ENCODE results near the gene MMP17. TPM values are rescaled to one million over a fixed set of nuclear protein-coding genes. Genes with fewer than 3 reads are reported as not detected.

MMP17 gene
- total and polyA plus RNA-seq, 2 donors: 0.28 to 4.2 TPM

DNA sequence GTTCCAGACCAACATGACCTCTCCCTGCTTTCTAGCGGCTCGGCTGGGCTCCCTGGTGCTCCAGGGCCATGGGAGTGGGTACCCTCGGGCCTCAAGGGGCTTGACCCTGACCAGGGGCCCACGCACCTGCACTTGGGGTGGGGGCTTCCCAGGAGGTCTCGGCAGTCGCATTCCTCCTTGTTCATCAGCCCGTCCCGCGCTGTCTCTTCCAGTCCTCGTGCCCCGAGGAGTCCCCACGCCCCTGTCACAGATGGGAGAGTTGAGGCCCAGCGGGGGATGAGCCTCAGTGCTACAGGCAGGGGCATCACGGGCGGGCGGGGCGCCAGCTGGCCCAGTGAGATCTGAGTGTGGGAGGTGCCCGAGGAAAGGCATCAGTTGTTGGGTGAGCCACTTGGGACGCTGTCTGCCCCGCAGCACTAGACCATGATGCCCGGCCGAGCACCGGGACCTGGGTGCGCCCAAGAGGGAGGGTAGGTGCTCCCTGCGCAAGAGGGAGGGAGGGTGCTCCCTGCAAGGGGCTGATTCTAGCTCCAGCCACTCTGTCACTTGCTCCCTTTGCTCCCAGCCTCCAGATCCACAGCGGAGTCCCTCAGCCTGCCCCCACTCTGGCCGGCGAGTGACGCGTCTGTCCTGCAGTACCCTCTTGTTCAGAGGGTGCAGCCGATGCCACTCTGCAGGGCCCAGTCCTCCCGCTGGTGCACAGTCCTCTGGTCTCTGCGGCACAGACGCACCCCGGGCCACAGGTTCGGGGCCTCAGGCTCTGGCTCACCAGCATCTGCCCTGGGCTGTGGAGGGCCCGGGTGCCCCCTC lies 23.8 kb downstream of the MMP17 start:
- peaks cover 0 to 8% of the 10 kb centered on the region in 2 donors for H3K27me3 ChIP-seq (ENCODE audit: control insufficient read depth in 2 of 2, insufficient read depth in 1 of 2, low read length in 1 of 2)
- no peak overlapping the region for H3K27ac ChIP-seq (ENCODE audit: low read depth in 1 of 2, low read length in 1 of 2)
- WGBS: 86% methylated on average over 37 of the region's 37 CpGs
- no peak overlapping the region for H3K4me3 ChIP-seq (ENCODE audit: low read length in 2 of 2)
- peaks cover 0 to 4% of the 10 kb centered on the region in 2 donors for H3K4me1 ChIP-seq (ENCODE audit: control insufficient read depth in 2 of 2, insufficient read depth in 2 of 2, low read length in 2 of 2)
- no peaks in the 10 kb centered on the region for H3K36me3 ChIP-seq (ENCODE audit: control insufficient read depth in 2 of 2, insufficient read depth in 2 of 2, low read length in 1 of 2)
- DNase-seq (ENCODE audit: low read depth in 6 of 9, low spot score in 9 of 9): no peak
- H3K9me3 ChIP-seq (ENCODE audit: control insufficient read depth in 2 of 2, insufficient read depth in 1 of 2, low read length in 1 of 2): no peaks in the 10 kb centered on the region

DNA sequence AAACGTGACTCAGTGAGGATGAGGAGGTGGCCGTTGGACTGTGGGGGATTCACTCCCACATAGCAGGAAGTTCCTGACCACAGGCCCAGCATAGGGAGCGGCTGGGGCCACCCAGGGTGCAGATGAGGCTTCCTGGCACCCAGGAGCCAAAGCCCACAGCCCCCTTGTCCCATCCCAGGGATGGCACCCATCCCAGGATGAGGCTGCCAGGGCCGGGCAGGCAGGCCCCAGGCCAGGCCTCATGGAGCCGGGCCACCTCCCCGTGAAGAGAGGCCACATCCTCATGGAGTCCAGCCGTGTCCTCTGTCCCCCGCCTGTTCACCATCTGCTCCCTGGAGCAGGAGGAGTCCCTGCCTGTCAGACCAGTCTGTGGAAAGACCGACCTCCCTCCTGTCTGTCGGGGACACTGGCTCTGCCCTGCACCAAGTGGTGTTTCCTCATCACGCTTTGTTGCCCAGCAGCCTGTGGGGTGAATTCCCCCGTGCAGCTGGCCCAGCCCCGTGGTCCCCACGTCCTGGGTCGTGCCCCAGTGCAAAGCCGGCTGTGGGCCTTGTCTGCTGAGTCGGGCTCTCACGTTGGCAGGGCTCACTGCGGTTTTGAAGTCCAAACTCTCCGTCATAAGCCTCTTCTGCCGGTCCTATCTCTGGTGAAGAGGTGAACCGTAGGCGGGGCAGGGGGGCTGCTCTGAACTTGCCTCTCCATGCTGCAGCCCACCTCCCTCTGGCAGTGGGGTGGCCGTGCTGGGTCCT lies 24.5 kb downstream of the MMP17 start:
- no peak for DNase-seq (ENCODE audit: low read depth in 6 of 9, low spot score in 9 of 9)
- H3K9me3 ChIP-seq (ENCODE audit: control insufficient read depth in 2 of 2, insufficient read depth in 1 of 2, low read length in 1 of 2): no peaks in the 10 kb centered on the region
- H3K36me3 ChIP-seq (ENCODE audit: control insufficient read depth in 2 of 2, insufficient read depth in 2 of 2, low read length in 1 of 2): no peaks in the 10 kb centered on the region
- peaks cover 0 to 8% of the 10 kb centered on the region in 2 donors for H3K27me3 ChIP-seq (ENCODE audit: control insufficient read depth in 2 of 2, insufficient read depth in 1 of 2, low read length in 1 of 2)
- H3K27ac ChIP-seq (ENCODE audit: low read depth in 1 of 2, low read length in 1 of 2): no peak overlapping the region
- H3K4me3 ChIP-seq (ENCODE audit: low read length in 2 of 2): no peak overlapping the region
- H3K4me1 ChIP-seq (ENCODE audit: control insufficient read depth in 2 of 2, insufficient read depth in 2 of 2, low read length in 2 of 2): peaks cover 0 to 4% of the 10 kb centered on the region in 2 donors
- 47% methylated on average over 24 of the region's 24 CpGs for WGBS

DNA sequence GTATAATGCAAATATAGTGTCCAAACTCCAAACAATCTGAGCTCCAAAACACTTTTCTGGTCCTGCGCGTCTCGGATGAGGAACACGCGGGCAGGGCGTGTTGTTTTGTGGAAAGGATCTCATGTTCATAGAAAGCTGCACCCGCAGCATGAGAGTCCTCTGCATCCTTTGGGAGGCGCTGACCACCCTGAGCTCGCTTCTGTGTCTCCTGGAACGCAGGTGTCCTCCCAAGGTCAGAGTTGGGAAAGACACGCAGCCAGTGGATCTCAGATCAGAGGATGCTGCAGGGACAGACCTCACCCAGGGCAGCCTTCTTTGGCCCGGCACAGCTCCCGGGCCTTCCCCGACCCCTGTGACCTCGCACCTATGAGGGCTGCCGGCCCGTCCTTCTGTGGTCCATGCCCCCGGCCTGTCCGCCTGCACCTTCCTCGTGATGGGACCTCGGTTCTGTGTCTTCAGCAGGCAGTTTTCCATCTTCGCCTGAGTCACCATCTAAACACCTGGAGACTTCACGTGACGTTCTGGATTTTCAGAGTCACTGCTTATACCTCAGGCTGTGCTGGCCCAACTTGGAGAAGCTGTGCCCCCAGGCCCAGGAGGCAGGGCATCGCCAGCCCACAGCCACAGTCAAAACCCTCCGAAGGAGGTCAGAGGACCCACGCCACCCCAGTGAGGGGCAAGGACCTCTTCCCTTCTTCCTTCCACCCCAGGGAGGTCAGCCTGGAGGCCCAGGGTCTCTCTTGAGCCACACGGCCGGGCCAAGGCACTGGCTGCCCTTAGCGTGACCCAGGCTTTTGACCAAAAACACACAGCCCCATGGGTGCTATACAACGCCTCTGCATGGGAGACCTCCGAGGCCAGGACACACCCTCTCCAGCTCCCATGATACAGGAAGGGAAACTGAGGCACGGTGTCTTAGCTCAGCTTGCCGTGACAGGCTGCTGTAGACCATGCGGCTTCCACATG lies 25.9 kb downstream of the MMP17 start:
- H3K4me3 ChIP-seq (ENCODE audit: low read length in 2 of 2): no peak overlapping the region
- WGBS: 95% methylated on average over 35 of the region's 35 CpGs
- no peaks in the 10 kb centered on the region for H3K36me3 ChIP-seq (ENCODE audit: control insufficient read depth in 2 of 2, insufficient read depth in 2 of 2, low read length in 1 of 2)
- H3K4me1 ChIP-seq (ENCODE audit: control insufficient read depth in 2 of 2, insufficient read depth in 2 of 2, low read length in 2 of 2): peaks cover 0 to 4% of the 10 kb centered on the region in 2 donors
- H3K27ac ChIP-seq (ENCODE audit: low read depth in 1 of 2, low read length in 1 of 2): no peak overlapping the region
- H3K27me3 ChIP-seq (ENCODE audit: control insufficient read depth in 2 of 2, insufficient read depth in 1 of 2, low read length in 1 of 2): peaks cover 0 to 8% of the 10 kb centered on the region in 2 donors
- no peaks in the 10 kb centered on the region for H3K9me3 ChIP-seq (ENCODE audit: control insufficient read depth in 2 of 2, insufficient read depth in 1 of 2, low read length in 1 of 2)
- DNase-seq (ENCODE audit: low read depth in 6 of 9, low spot score in 9 of 9): no peak

DNA sequence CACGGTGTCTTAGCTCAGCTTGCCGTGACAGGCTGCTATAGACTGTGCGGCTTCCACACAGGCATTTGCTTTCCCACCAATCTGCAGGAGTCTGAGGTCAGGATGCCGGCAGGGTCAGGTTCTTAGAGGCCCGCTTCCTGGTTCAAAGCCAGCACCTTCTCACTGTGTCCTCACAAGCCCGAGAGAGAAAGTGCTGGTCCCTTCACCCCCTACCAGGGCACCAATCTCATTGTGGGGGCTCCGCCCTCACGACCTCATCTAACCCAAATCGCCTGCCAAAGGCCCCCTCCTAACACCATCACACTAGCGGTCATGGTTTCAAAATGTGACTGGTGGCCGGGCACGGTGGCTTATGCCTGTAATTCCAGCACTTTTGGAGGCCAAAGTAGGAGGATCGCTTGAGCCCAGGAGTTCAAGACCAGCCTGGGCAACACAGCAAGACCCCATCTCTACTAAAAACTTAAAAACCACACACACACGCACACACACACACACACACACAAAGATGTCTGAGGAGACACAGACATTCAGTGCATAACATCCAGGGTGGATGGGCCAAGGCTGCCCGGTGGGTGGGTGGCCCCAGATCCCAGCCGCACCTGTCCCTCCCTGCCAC lies 26.8 kb downstream of the MMP17 start:
- H3K27ac ChIP-seq (ENCODE audit: low read depth in 1 of 2, low read length in 1 of 2): no peak overlapping the region
- WGBS: 94% methylated on average over 16 of the region's 16 CpGs
- H3K27me3 ChIP-seq (ENCODE audit: control insufficient read depth in 2 of 2, insufficient read depth in 1 of 2, low read length in 1 of 2): peaks cover 0 to 8% of the 10 kb centered on the region in 2 donors
- DNase-seq (ENCODE audit: low read depth in 6 of 9, low spot score in 9 of 9): no peak
- H3K9me3 ChIP-seq (ENCODE audit: control insufficient read depth in 2 of 2, insufficient read depth in 1 of 2, low read length in 1 of 2): no peaks in the 10 kb centered on the region
- H3K4me3 ChIP-seq (ENCODE audit: low read length in 2 of 2): no peak overlapping the region
- H3K36me3 ChIP-seq (ENCODE audit: control insufficient read depth in 2 of 2, insufficient read depth in 2 of 2, low read length in 1 of 2): no peaks in the 10 kb centered on the region
- peaks cover 0 to 4% of the 10 kb centered on the region in 2 donors for H3K4me1 ChIP-seq (ENCODE audit: control insufficient read depth in 2 of 2, insufficient read depth in 2 of 2, low read length in 2 of 2)

DNA sequence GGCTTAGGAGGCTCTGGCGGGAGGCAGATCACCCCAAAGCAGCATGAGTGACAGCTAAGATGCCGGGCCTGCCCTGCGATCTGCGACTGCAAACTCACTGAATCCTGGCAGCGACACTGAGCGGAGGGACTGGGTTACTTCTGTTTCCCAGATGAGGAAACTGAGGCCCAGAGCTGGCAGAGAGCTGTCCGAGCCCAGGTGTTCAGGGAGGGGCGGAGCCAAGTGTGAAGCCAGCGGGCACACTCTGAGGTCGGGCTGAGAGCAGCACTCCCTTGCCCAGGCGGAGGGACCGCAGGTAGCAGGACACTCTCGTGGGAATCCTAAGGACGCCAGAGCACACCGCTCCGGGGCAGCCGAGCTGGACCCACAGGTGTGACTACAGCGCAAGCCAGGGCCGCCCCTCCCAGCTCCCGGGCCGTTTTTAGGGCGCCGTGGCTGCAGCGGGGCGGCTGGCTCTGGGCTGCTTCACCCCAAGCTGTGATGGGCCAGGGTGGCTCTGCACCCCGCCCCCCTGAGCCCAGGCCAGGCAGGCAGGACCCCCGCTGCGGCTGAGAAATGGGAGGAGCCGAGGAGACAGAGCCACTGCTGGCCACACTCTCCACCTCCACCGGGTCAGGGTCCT lies 27.4 kb downstream of the MMP17 start:
- Histone ChIP-seq H3K4me3 (ENCODE audit: low read length in 2 of 2) (no peak overlapping the region), H3K36me3 (ENCODE audit: control insufficient read depth in 2 of 2, insufficient read depth in 2 of 2, low read length in 1 of 2) (no peaks in the 10 kb centered on the region), H3K4me1 (ENCODE audit: control insufficient read depth in 2 of 2, insufficient read depth in 2 of 2, low read length in 2 of 2) (peaks cover 0 to 4% of the 10 kb centered on the region in 2 donors), H3K9me3 (ENCODE audit: control insufficient read depth in 2 of 2, insufficient read depth in 1 of 2, low read length in 1 of 2) (no peaks in the 10 kb centered on the region), H3K27me3 (ENCODE audit: control insufficient read depth in 2 of 2, insufficient read depth in 1 of 2, low read length in 1 of 2) (peaks cover 0 to 8% of the 10 kb centered on the region in 2 donors), H3K27ac (ENCODE audit: low read depth in 1 of 2, low read length in 1 of 2) (no peak overlapping the region)
- no peak for DNase-seq (ENCODE audit: low read depth in 6 of 9, low spot score in 9 of 9)
- 77% methylated on average over 30 of the region's 30 CpGs for WGBS

DNA sequence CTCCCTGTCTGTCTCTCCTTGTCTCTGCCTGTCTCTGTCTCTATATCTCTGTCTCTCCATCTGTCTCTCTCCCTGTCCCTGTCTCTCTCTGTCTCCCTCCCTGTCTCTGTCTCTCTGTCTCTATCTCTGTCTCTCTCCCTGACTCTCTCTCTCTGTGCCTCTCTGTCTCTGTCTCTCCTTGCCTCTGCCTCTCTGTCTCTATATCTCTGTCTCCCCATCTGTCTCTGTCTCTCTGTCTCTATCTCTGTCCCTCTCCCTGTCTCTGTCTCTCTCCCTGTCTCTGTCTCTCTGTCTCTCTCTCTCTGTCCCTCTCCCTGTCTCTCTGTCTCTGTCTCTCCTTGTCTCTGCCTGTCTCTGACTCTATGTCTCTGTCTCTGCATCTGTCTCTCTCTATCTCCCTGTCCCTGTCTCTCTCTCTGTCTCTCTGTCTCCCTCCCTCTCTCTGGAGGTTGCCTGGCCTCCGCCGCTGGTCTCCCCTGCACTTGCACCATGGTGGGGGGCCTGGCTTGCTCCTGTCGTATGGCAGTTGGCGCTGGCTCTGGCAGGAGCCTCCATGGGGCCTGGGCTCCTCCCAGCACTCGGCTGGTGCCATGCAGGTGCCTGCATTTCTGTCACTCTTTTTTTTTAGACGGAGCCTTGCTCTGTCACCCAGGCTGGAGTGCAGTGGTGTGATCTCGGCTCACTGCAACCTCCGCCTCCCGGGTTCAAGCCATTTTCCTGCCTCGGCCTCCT lies 28.3 kb downstream of the MMP17 start:
- Histone ChIP-seq H3K4me1 (ENCODE audit: control insufficient read depth in 2 of 2, insufficient read depth in 2 of 2, low read length in 2 of 2) (peaks cover 0 to 4% of the 10 kb centered on the region in 2 donors), H3K4me3 (ENCODE audit: low read length in 2 of 2) (no peak overlapping the region), H3K36me3 (ENCODE audit: control insufficient read depth in 2 of 2, insufficient read depth in 2 of 2, low read length in 1 of 2) (no peaks in the 10 kb centered on the region), H3K27ac (ENCODE audit: low read depth in 1 of 2, low read length in 1 of 2) (no peak overlapping the region), H3K27me3 (ENCODE audit: control insufficient read depth in 2 of 2, insufficient read depth in 1 of 2, low read length in 1 of 2) (peaks cover 0 to 8% of the 10 kb centered on the region in 2 donors), H3K9me3 (ENCODE audit: control insufficient read depth in 2 of 2, insufficient read depth in 1 of 2, low read length in 1 of 2) (no peaks in the 10 kb centered on the region)
- 96% methylated on average over 10 of the region's 10 CpGs for WGBS
- DNase-seq (ENCODE audit: low read depth in 6 of 9, low spot score in 9 of 9): no peak

DNA sequence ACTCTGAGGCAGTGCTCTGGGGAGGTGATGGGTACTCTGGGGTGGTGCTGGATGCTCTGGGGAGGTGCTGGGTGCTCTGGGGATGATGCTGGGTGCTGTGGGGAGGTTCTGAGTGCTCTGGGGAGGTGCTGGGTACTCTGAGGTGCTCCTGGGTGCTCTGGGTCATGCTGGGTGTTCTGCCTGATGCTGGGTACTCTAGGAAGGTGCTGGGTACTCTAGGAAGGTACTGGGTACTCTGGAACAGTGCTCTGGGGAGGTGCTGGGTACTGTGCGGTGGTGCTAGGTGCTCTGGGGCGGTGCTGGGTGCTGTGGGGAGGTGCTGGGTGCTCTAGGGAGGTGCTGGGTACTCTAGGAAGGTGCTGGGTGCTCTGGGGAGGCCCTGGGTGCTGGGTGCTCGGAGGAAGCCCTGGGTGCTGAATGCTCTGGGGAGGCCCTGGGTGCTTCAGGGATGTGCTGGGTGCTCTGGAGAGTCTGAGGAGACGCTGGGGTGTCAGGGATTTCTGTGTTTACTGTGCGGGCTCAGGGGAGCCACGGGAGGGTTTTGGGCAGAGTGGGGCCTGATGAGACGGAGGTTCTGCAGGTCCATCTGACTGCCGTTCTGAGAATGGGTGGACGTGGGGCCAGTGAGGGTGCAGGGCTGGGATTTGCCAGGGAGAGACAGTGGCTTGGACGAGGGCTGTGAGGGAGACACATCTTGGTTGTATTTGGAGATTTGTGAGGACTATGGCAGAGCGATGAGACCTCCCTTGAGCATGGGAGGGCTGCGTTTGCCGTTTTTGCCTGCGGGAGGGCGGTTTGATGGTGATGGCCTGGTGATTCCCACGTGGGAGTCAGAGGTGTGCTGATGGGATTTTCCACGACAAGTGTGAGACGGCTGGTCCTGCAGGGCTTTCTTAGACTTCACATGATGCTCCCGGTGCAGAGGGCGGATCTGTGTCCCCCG lies 30.0 kb downstream of the MMP17 start:
- Histone ChIP-seq H3K36me3 (ENCODE audit: control insufficient read depth in 2 of 2, insufficient read depth in 2 of 2, low read length in 1 of 2) (no peaks in the 10 kb centered on the region), H3K4me3 (ENCODE audit: low read length in 2 of 2) (no peak overlapping the region), H3K27me3 (ENCODE audit: control insufficient read depth in 2 of 2, insufficient read depth in 1 of 2, low read length in 1 of 2) (peaks cover 0 to 8% of the 10 kb centered on the region in 2 donors), H3K4me1 (ENCODE audit: control insufficient read depth in 2 of 2, insufficient read depth in 2 of 2, low read length in 2 of 2) (no peaks in the 10 kb centered on the region), H3K27ac (ENCODE audit: low read depth in 1 of 2, low read length in 1 of 2) (no peak overlapping the region), H3K9me3 (ENCODE audit: control insufficient read depth in 2 of 2, insufficient read depth in 1 of 2, low read length in 1 of 2) (no peaks in the 10 kb centered on the region)
- no peak for DNase-seq (ENCODE audit: low read depth in 6 of 9, low spot score in 9 of 9)
- 92% methylated on average over 21 of the region's 21 CpGs for WGBS

Data from thymus (tissue), 11 donors.